GM10847 (cell line): Measurements from ENCODE around the gene LRRC43.

Source experiments
- POLR2A ChIP-seq: IDR thresholded peaks from 2 replicates; pipeline ENCODE4 v1.6.1; 2011; ENCODE audit not compliant: insufficient read length; ENCODE audit errors: extremely low read depth

LRRC43 gene, protein sequence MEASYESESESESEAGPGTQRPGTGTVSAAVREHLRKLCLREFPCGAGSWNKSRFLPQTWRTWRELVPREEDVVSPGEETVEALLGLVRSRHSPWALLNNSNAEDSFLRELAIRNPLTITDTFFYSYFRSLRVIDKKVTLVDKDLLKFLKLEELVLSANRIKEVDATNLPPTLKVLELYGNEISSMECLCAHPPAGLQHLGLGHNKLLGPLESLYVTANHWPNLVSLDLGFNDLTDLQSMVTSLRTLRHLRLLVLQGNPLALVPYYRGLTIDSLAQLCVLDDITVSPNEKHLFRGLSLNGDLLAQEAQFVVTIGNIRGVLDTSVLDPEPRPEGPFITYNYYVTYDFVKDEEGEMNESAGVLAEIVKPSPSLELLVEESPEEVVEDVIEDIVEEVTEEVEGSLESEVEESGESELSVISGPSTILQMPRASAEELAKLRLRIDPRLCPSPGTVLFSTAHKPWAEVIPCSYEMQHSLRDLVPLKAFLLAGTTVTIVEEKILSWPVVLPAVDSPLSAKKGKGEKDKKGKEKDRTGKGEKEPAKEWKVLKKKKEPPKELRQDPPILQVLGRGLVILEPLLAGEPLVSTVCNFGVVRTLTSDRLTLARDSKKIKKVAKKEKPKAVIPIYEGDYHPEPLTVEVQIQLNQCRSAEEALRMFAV

DNA sequence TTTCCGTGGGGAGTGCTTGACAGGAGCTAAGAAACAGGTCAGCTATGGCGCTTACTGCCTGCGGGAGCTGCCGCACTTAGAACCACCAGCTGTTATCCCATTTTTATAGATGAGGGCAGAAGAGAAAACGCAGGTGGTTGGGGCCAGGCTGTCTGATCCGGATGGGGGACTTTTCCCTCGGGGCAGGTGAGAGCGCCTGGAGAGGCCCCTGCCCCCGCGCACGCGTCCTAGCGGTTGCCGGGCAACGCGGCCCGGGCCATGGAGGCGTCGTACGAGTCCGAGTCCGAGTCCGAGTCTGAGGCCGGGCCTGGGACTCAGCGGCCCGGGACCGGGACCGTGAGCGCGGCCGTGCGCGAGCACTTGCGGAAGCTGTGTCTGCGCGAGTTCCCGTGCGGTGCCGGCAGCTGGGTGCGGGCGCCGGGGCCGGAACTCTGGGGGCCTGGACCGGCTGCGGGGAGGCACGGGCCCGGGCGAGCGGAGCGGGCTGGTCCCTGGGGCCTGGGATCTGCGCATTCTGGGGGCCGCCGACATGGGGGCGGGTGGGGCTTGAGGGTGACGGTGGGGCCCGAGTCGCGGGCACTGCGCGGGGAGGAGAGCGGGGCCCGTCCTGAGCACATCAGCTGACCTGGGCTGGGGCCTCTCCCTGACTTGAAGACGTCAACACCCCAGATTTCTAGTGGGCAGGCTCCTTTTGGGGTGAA, at the start of gene LRRC43:
Gene LRRC43 (plus strand): TSS at position 237 of the 701 bp plus-strand sequence. CDS start 22 bp downstream, at position 259.
- TF ChIP-seq POLR2A: no peak

DNA sequence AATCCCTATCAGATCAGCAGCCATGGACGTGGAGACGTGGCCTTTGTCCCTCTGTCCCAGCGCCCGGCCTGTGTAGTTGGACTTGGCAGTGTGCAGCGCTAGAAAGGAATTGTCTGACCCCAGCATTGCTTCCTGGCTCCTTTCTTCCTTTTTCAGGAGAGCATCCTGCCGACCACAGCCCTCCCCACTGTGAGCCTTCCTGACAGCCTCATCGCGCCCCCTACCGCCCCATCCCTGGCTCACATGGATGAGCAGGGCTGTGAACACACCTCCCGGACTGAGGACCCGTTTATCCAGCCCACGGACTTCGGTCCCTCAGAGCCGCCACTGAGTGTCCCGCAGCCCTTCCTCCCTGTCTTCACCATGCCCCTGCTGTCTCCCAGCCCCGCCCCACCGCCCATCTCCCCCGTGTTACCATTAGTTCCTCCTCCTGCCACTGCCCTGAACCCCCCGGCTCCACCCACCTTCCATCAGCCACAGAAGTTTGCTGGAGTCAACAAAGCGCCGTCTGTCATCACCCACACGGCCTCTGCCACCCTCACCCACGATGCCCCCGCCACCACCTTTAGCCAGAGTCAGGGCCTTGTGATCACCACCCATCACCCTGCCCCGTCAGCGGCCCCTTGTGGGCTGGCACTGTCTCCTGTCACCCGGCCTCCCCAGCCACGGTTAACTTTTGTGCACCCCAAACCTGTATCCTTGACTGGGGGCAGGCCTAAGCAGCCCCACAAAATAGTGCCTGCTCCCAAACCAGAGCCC, 49.6 kb upstream of the LRRC43 start:
- no peak for TF ChIP-seq POLR2A

DNA sequence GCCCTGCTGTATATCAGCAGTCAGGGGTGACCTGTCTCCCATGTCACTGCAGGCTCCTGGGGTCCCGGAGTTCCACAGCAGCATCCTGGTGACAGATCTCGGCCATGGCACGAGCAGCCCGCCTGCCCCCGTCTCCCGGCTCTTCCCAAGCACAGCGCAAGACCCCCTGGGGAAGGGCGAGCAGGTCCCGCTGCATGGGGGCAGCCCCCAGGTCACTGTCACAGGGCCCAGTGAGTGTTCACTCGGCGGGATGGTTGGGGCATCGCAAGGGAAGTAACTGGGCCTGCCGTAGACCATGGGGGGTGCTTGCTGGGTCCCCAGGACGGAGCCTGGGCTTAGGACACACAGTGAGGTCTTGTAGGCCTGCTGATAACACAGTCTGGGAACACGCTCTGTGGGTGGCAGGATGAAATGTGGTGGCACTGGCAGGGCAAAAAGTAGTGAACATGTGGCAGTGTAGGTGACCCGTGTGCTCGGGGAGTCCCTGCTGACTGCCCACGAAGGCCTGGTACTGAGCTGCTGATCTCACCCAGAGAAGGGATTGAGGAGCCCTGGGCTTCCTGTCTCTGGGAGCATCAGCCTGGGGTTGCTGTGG, 47.4 kb upstream of the LRRC43 start:
- no peak for TF ChIP-seq POLR2A

DNA sequence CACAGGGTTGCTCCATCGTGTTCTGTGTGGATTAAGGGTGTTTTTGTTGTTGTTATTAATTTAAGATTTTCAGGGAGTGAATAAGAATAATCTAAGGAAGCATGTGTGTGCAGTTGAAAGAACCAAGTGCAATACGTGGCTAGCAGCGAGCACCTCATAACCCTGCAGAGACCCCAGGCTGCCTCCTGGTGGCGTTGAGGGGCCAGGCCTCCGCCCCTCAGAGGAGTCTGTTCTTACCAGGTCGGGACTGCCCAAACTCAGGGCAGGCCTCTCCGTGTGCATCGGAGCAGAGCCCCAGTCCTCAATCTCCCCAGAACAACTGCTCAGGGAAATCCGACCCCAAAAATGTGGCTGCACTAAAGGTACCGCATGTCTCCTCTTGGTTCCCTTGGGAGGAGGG, 45.7 kb upstream of the LRRC43 start:
- TF ChIP-seq POLR2A: no peak

DNA sequence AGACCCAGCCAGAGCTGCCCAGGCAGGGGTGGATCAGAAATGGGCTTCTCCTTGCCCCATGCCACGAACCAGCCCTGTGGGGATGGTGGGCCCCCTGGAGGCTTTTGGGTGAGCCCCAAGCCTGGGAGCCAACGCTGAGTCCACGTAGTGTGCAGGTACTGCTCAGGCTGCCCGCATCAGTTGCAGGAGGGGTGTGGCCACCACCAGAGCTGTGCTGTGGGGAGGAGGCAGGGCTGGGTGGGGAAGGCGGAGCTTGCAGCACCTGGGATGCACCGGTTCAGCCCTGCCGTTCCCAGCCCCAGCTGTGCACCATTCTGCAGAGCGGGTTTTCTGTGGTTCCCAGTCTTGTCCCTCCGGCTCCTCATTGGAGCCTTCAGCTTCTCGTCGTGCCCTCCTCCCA, 45.2 kb upstream of the LRRC43 start:
- TF ChIP-seq POLR2A: no peak

DNA sequence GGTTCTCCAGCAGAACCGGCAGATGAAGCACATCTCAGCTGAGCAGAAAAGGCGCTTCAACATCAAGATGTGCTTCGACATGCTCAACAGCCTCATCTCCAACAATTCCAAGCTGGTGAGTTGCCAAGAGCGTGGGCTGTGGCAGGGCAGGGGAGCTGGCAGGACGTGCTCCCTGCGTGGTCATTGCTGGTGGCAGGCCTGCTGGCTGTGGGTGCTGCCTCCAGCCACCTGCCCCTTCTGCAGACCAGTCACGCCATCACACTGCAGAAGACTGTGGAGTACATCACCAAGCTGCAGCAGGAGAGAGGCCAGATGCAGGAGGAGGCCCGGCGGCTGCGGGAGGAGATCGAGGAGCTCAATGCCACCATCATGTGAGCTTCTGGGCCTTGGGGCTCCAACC, 44.7 kb upstream of the LRRC43 start:
- TF ChIP-seq POLR2A: no peak

DNA sequence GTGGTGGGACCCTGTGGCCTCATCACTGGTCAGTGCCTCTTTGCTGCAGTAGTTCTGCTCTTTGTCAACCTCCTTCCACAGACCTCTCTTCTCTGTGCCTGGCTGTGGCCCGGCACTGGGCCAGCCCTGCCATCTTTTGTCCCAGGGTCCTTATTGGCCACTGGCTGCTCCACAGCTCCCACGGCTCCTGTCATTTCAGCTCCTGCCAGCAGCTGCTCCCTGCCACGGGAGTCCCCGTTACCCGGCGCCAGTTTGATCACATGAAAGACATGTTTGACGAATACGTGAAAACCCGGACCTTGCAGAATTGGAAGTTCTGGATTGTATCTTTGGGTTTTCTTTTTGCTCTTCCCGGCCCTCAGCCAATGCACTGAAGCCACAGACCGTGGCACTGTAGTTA, 44.3 kb upstream of the LRRC43 start:
- TF ChIP-seq POLR2A: no peak

DNA sequence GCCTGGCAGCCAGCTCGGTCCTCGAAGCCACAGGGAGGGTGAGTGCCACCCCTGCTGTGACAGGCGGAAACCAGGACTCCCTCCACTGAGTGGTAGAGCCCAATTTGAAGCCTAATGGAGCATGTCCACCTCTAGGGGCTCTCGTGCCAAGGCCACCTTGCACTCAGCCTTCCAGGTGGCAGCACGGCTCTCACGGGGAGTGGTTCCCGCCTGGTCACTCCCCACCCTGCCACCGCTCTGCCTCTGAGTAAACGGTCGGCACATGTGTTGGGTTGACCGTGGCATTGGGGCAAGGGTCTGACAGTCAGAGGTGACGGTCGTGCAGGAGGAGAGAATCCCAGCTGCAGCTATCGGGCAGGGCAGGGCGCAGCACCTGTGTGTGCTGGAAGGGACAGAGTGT, 43.7 kb upstream of the LRRC43 start:
- TF ChIP-seq POLR2A: no peak

DNA sequence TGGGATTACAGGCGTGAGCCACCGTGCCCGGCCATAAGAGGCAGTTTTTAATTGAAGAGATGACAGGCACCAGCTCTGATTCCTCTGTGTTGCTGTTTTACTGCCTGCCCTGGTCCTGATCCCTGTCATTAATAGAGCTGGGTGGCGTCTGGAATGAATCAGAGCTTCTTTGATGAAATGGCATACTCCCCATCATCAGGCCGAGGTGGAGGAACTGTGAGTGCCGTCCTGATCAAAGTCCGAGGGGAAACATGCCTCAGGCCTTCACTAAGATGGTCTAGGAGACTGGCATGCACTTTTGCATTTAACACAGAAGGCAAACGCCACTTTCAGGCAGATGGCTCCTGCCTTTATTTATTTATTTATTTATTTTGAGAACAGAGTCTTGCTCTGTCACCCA, 43.0 kb upstream of the LRRC43 start:
- TF ChIP-seq POLR2A: no peak

DNA sequence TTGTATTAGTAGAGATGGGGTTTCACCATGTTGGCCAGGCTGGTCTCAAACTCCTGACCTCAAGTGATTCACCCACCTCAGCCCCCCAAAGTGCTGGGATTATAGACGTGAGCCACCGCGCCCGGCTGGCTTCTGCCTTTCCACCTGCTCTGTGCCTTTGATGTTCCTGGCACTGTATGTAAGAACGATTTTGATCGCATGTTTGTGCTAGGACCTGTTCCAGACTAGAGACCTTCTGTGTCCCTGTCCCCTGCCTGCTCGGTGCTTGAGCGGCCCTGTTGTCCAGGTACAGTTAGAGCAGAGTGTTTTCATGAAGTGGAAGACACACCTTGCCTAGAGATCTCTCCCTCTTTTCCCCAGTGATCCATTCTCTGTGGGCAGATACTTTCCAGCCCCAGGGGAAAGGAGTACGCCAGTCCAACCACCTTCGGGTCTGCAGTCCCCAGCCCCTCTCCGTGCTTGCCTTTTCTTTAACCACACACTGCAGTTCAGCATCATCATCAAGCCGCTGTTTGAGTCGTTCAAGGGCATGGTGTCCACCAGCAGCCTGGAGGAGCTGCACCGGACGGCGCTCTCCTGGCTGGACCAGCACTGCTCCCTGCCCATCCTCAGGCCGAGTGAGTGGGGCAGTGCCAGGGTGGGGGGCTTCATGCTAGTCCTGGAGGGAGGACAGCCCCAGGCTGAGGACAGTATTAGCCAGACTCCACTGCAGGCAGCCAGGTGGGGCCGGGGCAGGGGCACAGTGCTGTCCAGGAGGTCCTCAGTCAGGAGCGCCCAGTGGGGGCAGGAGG, 42.3 kb upstream of the LRRC43 start:
- no peak for TF ChIP-seq POLR2A

DNA sequence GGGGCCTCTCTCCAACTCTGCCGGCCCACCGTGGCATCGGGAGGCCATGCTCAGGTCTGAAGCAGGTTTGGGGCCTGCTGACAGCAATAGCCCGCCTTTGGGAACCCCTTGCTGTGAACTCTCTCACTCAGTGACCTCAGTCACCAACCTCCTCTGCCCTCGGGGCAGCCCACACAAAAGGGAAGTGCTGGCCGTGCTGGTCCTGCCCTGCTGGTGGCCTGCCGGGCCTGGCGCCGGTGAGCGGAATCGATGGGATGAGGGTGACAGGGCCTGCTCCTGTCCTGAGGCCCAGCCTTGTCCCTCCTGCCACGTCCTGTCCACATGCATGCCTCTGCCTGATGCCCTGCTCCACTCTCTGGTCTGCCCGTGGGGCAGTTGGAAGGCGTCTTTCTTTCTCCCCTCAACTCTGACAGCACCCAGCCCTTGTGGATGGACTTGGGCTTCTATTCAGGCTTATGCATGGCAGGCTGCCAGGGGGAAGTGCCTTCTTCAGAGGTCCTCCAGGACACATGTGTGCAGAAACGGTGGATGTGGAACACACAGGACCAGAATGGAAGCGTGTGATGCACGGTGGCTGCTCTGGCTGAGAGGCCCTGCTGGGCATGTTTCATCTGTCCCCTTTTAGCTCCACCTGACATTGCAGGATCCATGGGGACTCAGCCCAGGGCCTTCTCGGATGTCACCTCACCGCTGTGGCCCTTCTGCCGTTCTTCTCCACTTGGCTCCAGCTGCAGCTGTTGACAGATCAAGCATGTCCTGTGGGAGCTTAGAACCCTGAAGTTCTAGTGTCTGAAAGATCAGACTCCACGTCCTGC, 40.8 kb upstream of the LRRC43 start:
- TF ChIP-seq POLR2A: no peak

DNA sequence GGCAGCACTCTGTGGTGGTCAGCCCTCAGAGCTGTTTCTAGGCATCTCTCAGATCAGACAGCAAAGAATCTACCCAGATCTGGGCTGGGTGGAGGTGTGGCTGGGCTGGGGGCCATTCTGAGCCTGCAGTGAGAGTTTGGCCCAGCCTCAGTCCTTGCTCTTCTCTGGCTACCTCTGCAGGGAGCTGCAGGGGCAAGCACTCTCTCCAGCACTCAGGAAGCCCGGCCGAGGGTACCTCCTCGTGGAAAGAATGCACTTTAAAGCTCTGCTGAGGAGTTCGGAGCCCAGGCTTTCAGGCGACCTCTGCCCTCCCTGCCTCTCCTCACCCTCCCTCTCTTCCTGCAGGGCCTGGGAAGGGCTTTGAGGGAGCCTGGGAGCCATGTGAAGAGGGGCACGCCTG, 40.1 kb upstream of the LRRC43 start:
- no peak for TF ChIP-seq POLR2A

DNA sequence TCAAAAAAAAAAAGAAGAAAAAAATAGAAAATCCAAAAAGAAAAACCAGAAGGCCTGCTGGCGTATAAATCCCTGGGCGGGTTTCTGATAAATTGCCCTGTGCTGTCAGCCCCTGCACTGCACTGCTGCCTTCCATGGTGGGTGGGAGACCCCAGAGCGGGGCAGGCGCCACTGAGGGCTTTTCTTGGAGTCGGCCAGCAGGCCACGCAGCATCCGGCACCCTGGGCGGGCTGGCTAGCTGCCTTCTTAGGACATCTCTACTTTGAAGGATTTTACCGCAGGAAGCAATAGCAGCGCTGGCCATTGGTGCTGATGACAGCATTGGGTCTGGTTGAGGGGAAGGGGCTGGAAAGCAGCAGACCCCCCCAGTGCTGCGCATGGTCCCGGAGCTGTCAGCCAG, 38.0 kb upstream of the LRRC43 start:
- TF ChIP-seq POLR2A: no peak
